Heart left ventricle (tissue), 13 donors: ENCODE data around the gene TRMT61A.

ENCODE experiments used
- CTCF ChIP-seq, 12 donors: fragments of 200-600 bp; sonication (generic) in 4 of 12; IDR thresholded peaks; one replicate each; pipeline versions ENCODE4 v1.5.0 to v1.8.0; 2018 to 2022; ENCODE audit warnings: antibody characterized with exemption in 12 of 12, mild to moderate bottlenecking in 5 of 12
- POLR2A ChIP-seq, 2 donors: fragments of 450-650 bp; IDR thresholded peaks; one replicate each; pipeline ENCODE4 v1.6.1; 2017; ENCODE audit warnings: antibody characterized with exemption in 2 of 2, mild to moderate bottlenecking in 2 of 2, moderate library complexity in 2 of 2
- donor health status: ischemic (EF 13 %, LVEDD 7.1; RV severe dilation, severe dysfunction).
- donor health status: DM: no; HTN: yes; CAD: no.
- donor health status: DM: no; HTN: no; CAD: no.
- donor health status: ischemic (EF 25% LVEDD 6.9; RV normal size, moderate dysfunction).
- donor health status: ischemic (EF 25% LVEDD 5.7; RV mildly dilated, moderate dysfunction).
- donor health status: ischemic (EF 35%, LVEDD 5.7; RV mildly dilated, moderate dysfunction).
- donor health status: nonischemic (EF 11% LVEDD 7.7; RV severe dilation, severe dysfunction).
- donor health status: DM: yes; HTN: yes; CAD: no.
- donor health status: PGD.
- donor health status: ischemic (EF 29% LVEDD 5.4; RV normal size, mild dysfunction).
- donor health status: nonischemic (EF 23%, LVEDD 6.1; RV moderate dilation, normal function).

GRCh38 chr14:103555559-103556337 is 26.8 kb downstream of the TRMT61A start:
- TF ChIP-seq CTCF (IDR thresholded peaks at IDR 0.05) (no peak), POLR2A (IDR thresholded peaks at IDR 0.05) (no peak)
